Measurements from ENCODE around the gene LCNL1. TPM values are rescaled to one million over a fixed set of nuclear protein-coding genes. Genes with fewer than 3 reads are reported as not detected.

The LCNL1 gene
- total RNA-seq, 2 donors from 2014 or later = 0.24 to 1.1 TPM

DNA sequence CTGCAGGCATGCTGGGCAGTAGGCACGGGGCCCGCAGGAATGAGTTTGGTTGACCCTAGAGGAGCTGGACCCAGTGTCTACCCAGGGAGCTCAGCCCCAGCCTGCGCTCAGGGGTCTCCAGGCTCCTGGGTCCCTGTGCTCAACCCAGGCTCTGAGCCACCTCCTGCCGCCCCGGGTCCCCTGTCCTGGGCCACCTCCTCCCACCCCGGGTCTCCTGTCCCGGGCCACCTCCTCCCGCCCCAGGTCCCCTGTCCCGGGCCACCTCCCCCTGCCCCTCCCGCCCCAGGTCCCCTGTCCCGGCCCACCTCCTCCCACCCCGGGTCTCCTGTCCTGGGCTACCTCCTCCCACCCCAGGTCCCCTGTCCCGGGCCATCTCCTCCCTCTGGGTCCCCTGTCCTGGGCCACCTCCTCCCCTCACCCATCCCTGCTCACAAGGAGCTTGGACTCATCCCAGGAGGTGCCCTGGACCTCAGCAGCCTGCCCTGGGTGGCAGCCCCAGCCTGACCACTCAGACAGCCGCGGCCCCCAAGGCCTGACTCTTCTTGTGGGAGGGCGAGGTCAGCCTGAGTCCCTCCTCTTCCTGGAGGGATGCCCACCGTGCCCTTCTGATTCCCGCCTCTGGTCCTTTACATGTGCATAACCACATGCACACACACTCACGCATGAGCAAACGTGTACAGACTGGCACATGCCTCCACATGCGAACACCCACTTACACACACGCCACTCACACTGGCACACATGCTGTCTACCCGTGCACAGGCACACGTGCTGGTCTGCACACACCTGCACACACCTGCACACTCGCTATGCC, 28.3 kb upstream of the LCNL1 start:
- Histone ChIP-seq H3K4me1 (peaks cover 0 to 33% of the 10 kb centered on the region in 2 donors), H3K9me3 (no peaks in the 10 kb centered on the region), H3K27ac (no peak overlapping the region), H3K4me3 (no peak overlapping the region), H3K36me3 (no peaks in the 10 kb centered on the region), H3K27me3 (no peaks in the 10 kb centered on the region)
- no peak for DNase-seq (ENCODE audit: low spot score)
- TF ChIP-seq, protein P1, sequence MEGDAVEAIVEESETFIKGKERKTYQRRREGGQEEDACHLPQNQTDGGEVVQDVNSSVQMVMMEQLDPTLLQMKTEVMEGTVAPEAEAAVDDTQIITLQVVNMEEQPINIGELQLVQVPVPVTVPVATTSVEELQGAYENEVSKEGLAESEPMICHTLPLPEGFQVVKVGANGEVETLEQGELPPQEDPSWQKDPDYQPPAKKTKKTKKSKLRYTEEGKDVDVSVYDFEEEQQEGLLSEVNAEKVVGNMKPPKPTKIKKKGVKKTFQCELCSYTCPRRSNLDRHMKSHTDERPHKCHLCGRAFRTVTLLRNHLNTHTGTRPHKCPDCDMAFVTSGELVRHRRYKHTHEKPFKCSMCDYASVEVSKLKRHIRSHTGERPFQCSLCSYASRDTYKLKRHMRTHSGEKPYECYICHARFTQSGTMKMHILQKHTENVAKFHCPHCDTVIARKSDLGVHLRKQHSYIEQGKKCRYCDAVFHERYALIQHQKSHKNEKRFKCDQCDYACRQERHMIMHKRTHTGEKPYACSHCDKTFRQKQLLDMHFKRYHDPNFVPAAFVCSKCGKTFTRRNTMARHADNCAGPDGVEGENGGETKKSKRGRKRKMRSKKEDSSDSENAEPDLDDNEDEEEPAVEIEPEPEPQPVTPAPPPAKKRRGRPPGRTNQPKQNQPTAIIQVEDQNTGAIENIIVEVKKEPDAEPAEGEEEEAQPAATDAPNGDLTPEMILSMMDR (IDR thresholded peaks at IDR 0.05) = no peak

DNA sequence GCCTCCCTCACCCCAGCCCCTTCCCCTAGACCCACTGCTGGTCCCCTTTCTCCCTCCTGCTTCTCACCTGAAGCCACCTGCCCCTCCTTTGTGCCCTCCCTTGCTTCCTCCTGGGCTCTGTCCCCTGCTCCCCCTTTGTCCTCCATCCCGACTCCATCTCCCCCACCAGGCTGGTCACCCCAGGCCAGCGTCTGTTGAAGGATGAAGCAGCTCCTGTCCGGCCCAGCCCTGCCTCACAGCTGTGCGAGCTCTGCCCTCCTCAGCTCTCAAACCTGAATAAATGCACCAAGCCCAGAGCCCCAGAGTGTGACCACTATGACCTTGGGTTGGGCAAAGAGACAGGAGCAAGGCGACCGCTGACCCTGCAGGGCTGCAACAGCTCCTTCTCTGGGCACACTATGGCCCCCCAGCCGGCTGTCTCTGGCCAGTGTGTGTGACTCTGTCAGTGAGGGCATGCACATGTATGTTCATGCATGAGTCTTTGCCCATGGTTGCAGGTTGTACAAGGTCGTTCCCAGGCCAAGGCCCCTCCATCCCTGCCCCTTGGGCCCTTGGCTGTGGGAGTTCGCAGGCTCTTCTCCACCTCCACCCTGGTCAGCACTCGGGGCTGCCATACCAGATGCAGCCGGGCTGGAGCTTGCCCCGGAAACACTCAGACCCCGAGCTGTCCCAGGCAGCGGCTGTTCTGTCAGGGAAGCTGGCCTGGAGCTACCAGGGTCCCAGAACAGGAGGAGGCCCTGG, 27.4 kb upstream of the LCNL1 start:
- DNase-seq (ENCODE audit: low spot score) = no peak
- Histone ChIP-seq H3K36me3 (no peaks in the 10 kb centered on the region), H3K9me3 (no peaks in the 10 kb centered on the region), H3K27me3 (no peaks in the 10 kb centered on the region), H3K27ac (no peak overlapping the region), H3K4me1 (peaks cover 0 to 28% of the 10 kb centered on the region in 2 donors), H3K4me3 (no peak overlapping the region)
- TF ChIP-seq, protein P1 (IDR thresholded peaks at IDR 0.05) = no peak

DNA sequence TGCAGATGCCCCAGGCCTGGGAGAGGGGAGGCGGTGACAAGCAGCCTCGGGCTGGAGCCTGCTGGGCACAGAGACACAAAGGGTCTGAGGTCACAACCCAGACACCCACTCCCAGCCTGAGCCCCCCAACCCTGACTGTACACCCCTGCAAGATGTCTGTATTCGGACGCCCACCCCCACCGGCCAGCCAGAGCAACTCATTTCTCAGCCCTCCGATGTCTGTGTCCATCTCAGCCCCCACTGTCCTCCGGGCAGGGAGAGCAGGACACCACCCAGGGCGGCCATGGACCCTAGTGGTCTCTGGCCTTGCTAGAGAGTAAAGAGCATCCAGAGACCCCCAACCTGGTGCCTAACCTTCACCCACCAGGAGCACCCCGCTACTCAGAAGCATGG, 26.9 kb upstream of the LCNL1 start:
- TF ChIP-seq, protein P1 (IDR thresholded peaks at IDR 0.05) = no peak
- no peak for DNase-seq (ENCODE audit: low spot score)
- Histone ChIP-seq H3K4me3 (no peak overlapping the region), H3K36me3 (no peaks in the 10 kb centered on the region), H3K27ac (no peak overlapping the region), H3K27me3 (no peaks in the 10 kb centered on the region), H3K4me1 (peaks cover 0 to 22% of the 10 kb centered on the region in 2 donors), H3K9me3 (no peaks in the 10 kb centered on the region)

DNA sequence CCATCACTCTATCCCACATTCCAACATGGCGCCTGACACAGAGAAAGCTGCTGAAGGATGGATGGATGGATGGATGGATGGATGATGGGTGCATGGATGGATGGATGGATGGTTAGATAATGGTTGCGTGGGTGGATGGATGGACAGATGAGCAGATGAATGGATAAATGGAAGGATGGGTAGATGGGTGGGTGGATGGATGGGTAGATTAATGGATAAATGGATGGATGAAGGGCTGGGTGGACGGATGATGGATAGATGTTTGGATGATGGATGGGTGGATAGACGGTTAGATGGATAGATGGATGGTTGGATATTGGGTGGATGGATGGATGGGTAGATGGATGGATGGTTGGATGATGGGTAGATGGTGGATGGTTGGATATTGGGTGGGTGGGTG, 26.2 kb upstream of the LCNL1 start:
- H3K9me3 ChIP-seq = no peaks in the 10 kb centered on the region
- peaks cover 0 to 22% of the 10 kb centered on the region in 2 donors for H3K4me1 ChIP-seq
- no peak overlapping the region for H3K27ac ChIP-seq
- no peak overlapping the region for H3K4me3 ChIP-seq
- H3K36me3 ChIP-seq = no peaks in the 10 kb centered on the region
- no peak for DNase-seq (ENCODE audit: low spot score)
- no peaks in the 10 kb centered on the region for H3K27me3 ChIP-seq
- TF ChIP-seq, protein P1 (IDR thresholded peaks at IDR 0.05) = no peak

DNA sequence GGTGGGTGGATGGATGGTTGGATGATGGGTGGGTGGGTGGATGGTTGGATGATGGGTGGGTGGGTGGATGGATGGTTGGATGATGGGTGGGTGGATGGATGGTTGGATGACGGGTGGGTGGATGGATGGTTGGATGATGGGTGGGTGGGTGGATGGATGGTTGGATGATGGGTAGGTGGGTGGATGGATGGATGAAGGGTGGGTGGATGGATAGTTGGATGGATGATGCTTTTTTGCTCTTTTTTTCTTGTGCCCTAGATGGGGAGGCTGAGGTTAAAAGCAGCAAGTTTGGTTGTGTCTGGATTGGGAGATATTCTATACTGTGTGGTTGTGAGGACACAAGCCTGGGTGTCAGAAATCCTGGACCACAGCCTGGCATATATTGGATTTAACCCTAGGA, 25.3 kb upstream of the LCNL1 start:
- DNase-seq (ENCODE audit: low spot score) = no peak
- no peak overlapping the region for H3K4me3 ChIP-seq
- H3K4me1 ChIP-seq = peaks cover 0 to 15% of the 10 kb centered on the region in 2 donors
- no peaks in the 10 kb centered on the region for H3K36me3 ChIP-seq
- H3K27ac ChIP-seq = no peak overlapping the region
- TF ChIP-seq, protein P1 (IDR thresholded peaks at IDR 0.05) = no peak
- H3K9me3 ChIP-seq = no peaks in the 10 kb centered on the region
- H3K27me3 ChIP-seq = no peaks in the 10 kb centered on the region

All from right atrium auricular region (tissue), 2 donors.